ENCODE results near the gene PROSER3.

PROSER3 gene

GRCh38 chr19:35787227-35787799 lies 29.3 kb downstream of the PROSER3 start:
- TF ChIP-seq CTCF (IDR thresholded peaks at IDR 0.05; ENCODE audit: extremely low read depth, insufficient read depth, missing control alignments), result no peak
- in situ Hi-C loops (cut with MboI; ENCODE audit: low pct_unique_long_range_greater_than_20kb, low sequenced_read_pairs, unreplicated experiment), result no loop called here
- DNase-seq (ENCODE audit: low spot score), result no peak

- in situ Hi-C loops (cut with MboI; ENCODE audit: low pct_unique_long_range_greater_than_20kb, low sequenced_read_pairs, unreplicated experiment), result no loop called here
- no peak for TF ChIP-seq CTCF (IDR thresholded peaks at IDR 0.05; ENCODE audit: extremely low read depth, insufficient read depth, missing control alignments)
- DNase-seq (ENCODE audit: low spot score), result no peak
These were observed 30.4 kb downstream of the PROSER3 start for GRCh38 chr19:35788205-35788960.

- in situ Hi-C loops (cut with MboI; ENCODE audit: low pct_unique_long_range_greater_than_20kb, low sequenced_read_pairs, unreplicated experiment), result no loop called here
- TF ChIP-seq CTCF (IDR thresholded peaks at IDR 0.05; ENCODE audit: extremely low read depth, insufficient read depth, missing control alignments), result no peak
- DNase-seq (ENCODE audit: low spot score), result no peak
These were observed 31.4 kb downstream of the PROSER3 start for GRCh38 chr19:35789195-35789977.

- no peak for TF ChIP-seq CTCF (IDR thresholded peaks at IDR 0.05; ENCODE audit: extremely low read depth, insufficient read depth, missing control alignments)
- no peak for DNase-seq (ENCODE audit: low spot score)
- in situ Hi-C loops (cut with MboI; ENCODE audit: low pct_unique_long_range_greater_than_20kb, low sequenced_read_pairs, unreplicated experiment), result no loop called here
These were observed 32.3 kb downstream of the PROSER3 start for GRCh38 chr19:35789978-35790944.

- in situ Hi-C loops (cut with MboI; ENCODE audit: low pct_unique_long_range_greater_than_20kb, low sequenced_read_pairs, unreplicated experiment), result no loop called here
- no peak for DNase-seq (ENCODE audit: low spot score)
- TF ChIP-seq CTCF (IDR thresholded peaks at IDR 0.05; ENCODE audit: extremely low read depth, insufficient read depth, missing control alignments), result peak; percentile 38
These were observed 33.2 kb downstream of the PROSER3 start for GRCh38 chr19:35790981-35791813.
